PC-9 (cell line): ENCODE measurements around the gene AMER3. TPM values are rescaled to one million over a fixed set of nuclear protein-coding genes. Genes with fewer than 3 reads are reported as not detected.

ENCODE experiments used
- BruUV-seq: library from RNA; stranded (reverse); fragments of 400-500 nt; replicated peaks from 2 replicates; lab custom pipeline; 2021; lab: Mats Ljungman, UMichigan
- CTCF ChIA-PET: fragments of 300-600 bp; sonication (Branson Sonifier 250); formaldehyde crosslinking; loops from one replicate; lab custom pipeline; 2022; ENCODE audit warnings: antibody characterized with exemption; lab: Charles Lee
- POLR2A ChIA-PET: fragments of 300-600 bp; sonication (Branson Sonifier 250); formaldehyde crosslinking; loops from one replicate; lab custom pipeline; 2022; ENCODE audit warnings: antibody characterized with exemption; ENCODE audit not compliant: unreplicated experiment; lab: Charles Lee
- DNase-seq, 2 experiments: peaks; one replicate each; pipeline versions ENCODE4 v3.0.0 to v3.0.0-alpha.2; 2015 to 2022; ENCODE audit warnings: mixed read lengths in 1 of 2
- H2AFZ ChIP-seq: fragments of 200-600 bp; sonication (generic); 2 replicates; pipeline ENCODE4 v1.8.1; 2017; ENCODE audit warnings: antibody characterized with exemption
- H3F3A ChIP-seq: fragments of 200-600 bp; sonication (generic); 2 replicates; pipeline ENCODE4 v1.8.1; 2017; ENCODE audit warnings: antibody characterized with exemption, mild to moderate bottlenecking, low read depth; ENCODE audit not compliant: insufficient read depth
- H3K27ac ChIP-seq: fragments of 200-600 bp; sonication (generic); 2 replicates; pipeline ENCODE4 v1.6.1; 2016; ENCODE audit warnings: mixed run types
- H3K27me3 ChIP-seq: fragments of 200-600 bp; sonication (generic); 2 replicates; pipeline ENCODE4 v1.6.1; 2016; ENCODE audit warnings: low read depth, mixed run types; ENCODE audit not compliant: insufficient read depth
- H3K36me3 ChIP-seq: fragments of 200-600 bp; sonication (generic); 2 replicates; pipeline ENCODE4 v1.6.1; 2016; ENCODE audit warnings: low read depth, mixed run types
- H3K4me1 ChIP-seq: fragments of 200-600 bp; sonication (generic); replicated peaks from 2 replicates; pipeline ENCODE4 v1.6.1; 2016; ENCODE audit warnings: mixed run types; ENCODE audit not compliant: insufficient read depth
- H3K4me2 ChIP-seq: fragments of 200-600 bp; sonication (generic); 2 replicates; pipeline ENCODE4 v1.6.1; 2017; ENCODE audit warnings: mixed run types
- H3K4me3 ChIP-seq: fragments of 200-600 bp; sonication (generic); 2 replicates; pipeline ENCODE4 v1.6.1; 2016; ENCODE audit warnings: mixed run types
- H3K79me2 ChIP-seq: fragments of 200-600 bp; sonication (generic); 2 replicates; pipeline ENCODE4 v1.6.1; 2017; ENCODE audit warnings: low read depth, mixed run types
- H3K9me2 ChIP-seq: fragments of 200-600 bp; sonication (generic); 2 replicates; pipeline ENCODE4 v1.8.1; 2017; ENCODE audit warnings: mild to moderate bottlenecking; ENCODE audit not compliant: insufficient read depth
- H3K9me3 ChIP-seq: fragments of 200-600 bp; sonication (generic); 2 replicates; pipeline ENCODE4 v1.8.1; 2016; ENCODE audit warnings: low read depth; ENCODE audit not compliant: insufficient read depth
- H4K20me1 ChIP-seq: fragments of 200-600 bp; sonication (generic); 2 replicates; pipeline ENCODE4 v1.8.1; 2017; ENCODE audit not compliant: insufficient read depth
- CTCF ChIP-seq: fragments of 200-600 bp; sonication (generic); conservative IDR thresholded peaks from 2 replicates; pipeline ENCODE4 v1.6.1; 2017; ENCODE audit warnings: mixed run types, antibody characterized with exemption, mild to moderate bottlenecking, moderate library complexity
- EZH2 ChIP-seq: fragments of 200-600 bp; sonication (generic); IDR thresholded peaks from 2 replicates; pipeline ENCODE4 v1.8.0; 2017; ENCODE audit warnings: antibody characterized with exemption, low read depth
- intact Hi-C: fragments of 100-400 bp; cut with micrococcal nuclease; formaldehyde crosslinking; loops from one replicate; pipeline ENCODE4 v1.10.0; 2022; ENCODE audit not compliant: unreplicated experiment
- total RNA-seq: library from RNA; stranded (reverse); gene quantifications from 2 replicates; pipeline ENCODE4 v1.2.3, GENCODE V29; 2021

AMER3 gene
- total RNA-seq, 1 experiment from 2014 or later, result not detected

GRCh38 chr2:130764035-130764820 lies 8.9 kb downstream of the AMER3 start:
- no peaks in the 10 kb centered on the region for H3K9me3 ChIP-seq
- no peaks in the 10 kb centered on the region for H3F3A ChIP-seq
- peaks cover 88% of the 10 kb centered on the region for H3K27me3 ChIP-seq
- H3K4me3 ChIP-seq, result no peak overlapping the region
- H2AFZ ChIP-seq, result no peak overlapping the region
- no peaks in the 10 kb centered on the region for H3K4me1 ChIP-seq
- H3K27ac ChIP-seq, result no peak overlapping the region
- H3K36me3 ChIP-seq, result no peaks in the 10 kb centered on the region
- intact Hi-C loops, result no loop called here
- peaks cover 4% of the 10 kb centered on the region; the same call in 1 of the 2 replicates for H4K20me1 ChIP-seq
- no peak for DNase-seq
- ChIA-PET CTCF (no interaction called here), POLR2A (no interaction called here)
- H3K79me2 ChIP-seq, result no peaks in the 10 kb centered on the region
- H3K9me2 ChIP-seq, result no peaks in the 10 kb centered on the region
- H3K4me2 ChIP-seq, result no peak overlapping the region
- BruUV-seq, result no TSS peak
- TF ChIP-seq CTCF (no peak), EZH2 (no peak)

GRCh38 chr2:130764821-130765115 lies 9.4 kb downstream of the AMER3 start:
- peaks cover 86% of the 10 kb centered on the region for H3K27me3 ChIP-seq
- BruUV-seq, result no TSS peak

GRCh38 chr2:130765464-130765863 lies 10.1 kb downstream of the AMER3 start:
- no peak overlapping the region for H3K27ac ChIP-seq
- H4K20me1 ChIP-seq, result no peaks in the 10 kb centered on the region
- H3K36me3 ChIP-seq, result no peaks in the 10 kb centered on the region
- no peaks in the 10 kb centered on the region for H3K4me1 ChIP-seq
- H3K27me3 ChIP-seq, result peaks cover 85% of the 10 kb centered on the region
- CTCF ChIA-PET, result no interaction called here
- no peaks in the 10 kb centered on the region for H3F3A ChIP-seq
- H3K9me3 ChIP-seq, result no peaks in the 10 kb centered on the region
- POLR2A ChIA-PET, result no interaction called here
- no peak overlapping the region for H3K4me3 ChIP-seq
- intact Hi-C loops, result no loop called here
- no peak overlapping the region for H3K4me2 ChIP-seq
- H3K9me2 ChIP-seq, result no peaks in the 10 kb centered on the region
- H2AFZ ChIP-seq, result no peak overlapping the region
- DNase-seq, result no peak
- TF ChIP-seq EZH2, result no peak
- TF ChIP-seq CTCF, result no peak
- H3K79me2 ChIP-seq, result no peaks in the 10 kb centered on the region
- BruUV-seq, result no TSS peak

More at GRCh38 chr2:130764821-130765115, 9.4 kb downstream of the AMER3 start:
- no peak overlapping the region for H2AFZ ChIP-seq
- H3K27ac ChIP-seq, result no peak overlapping the region
- ChIA-PET POLR2A (no interaction called here), CTCF (no interaction called here)
- intact Hi-C loops, result no loop called here
- no peak for DNase-seq
- H3K4me1 ChIP-seq, result no peaks in the 10 kb centered on the region
- no peaks in the 10 kb centered on the region for H3F3A ChIP-seq
- no peaks in the 10 kb centered on the region for H3K9me3 ChIP-seq
- H3K4me3 ChIP-seq, result no peak overlapping the region
- H3K4me2 ChIP-seq, result no peak overlapping the region
- H3K36me3 ChIP-seq, result no peaks in the 10 kb centered on the region
- TF ChIP-seq CTCF (no peak), EZH2 (no peak)
- H3K79me2 ChIP-seq, result no peaks in the 10 kb centered on the region
- H4K20me1 ChIP-seq, result peaks cover 3% of the 10 kb centered on the region; the same call in 1 of the 2 replicates
- no peaks in the 10 kb centered on the region for H3K9me2 ChIP-seq
